ENCODE measurements around the gene KRT75. TPM values are rescaled to one million over a fixed set of nuclear protein-coding genes. Genes with fewer than 3 reads are reported as not detected.

KRT75 gene
- total RNA-seq, 1 donor from 2014 or later: 1.8 TPM

- no peaks in the 10 kb centered on the region for H3K27me3 ChIP-seq (ENCODE audit: control insufficient read depth, insufficient read depth, low read length)
- H3K36me3 ChIP-seq (ENCODE audit: control insufficient read depth, insufficient read depth, low read length): no peaks in the 10 kb centered on the region
- FAIRE-seq: no peak
- H3K4me3 ChIP-seq (ENCODE audit: low read depth, low read length): no peak overlapping the region
- DNase-seq (ENCODE audit: low read depth): no peak
- TF ChIP-seq, protein P1, sequence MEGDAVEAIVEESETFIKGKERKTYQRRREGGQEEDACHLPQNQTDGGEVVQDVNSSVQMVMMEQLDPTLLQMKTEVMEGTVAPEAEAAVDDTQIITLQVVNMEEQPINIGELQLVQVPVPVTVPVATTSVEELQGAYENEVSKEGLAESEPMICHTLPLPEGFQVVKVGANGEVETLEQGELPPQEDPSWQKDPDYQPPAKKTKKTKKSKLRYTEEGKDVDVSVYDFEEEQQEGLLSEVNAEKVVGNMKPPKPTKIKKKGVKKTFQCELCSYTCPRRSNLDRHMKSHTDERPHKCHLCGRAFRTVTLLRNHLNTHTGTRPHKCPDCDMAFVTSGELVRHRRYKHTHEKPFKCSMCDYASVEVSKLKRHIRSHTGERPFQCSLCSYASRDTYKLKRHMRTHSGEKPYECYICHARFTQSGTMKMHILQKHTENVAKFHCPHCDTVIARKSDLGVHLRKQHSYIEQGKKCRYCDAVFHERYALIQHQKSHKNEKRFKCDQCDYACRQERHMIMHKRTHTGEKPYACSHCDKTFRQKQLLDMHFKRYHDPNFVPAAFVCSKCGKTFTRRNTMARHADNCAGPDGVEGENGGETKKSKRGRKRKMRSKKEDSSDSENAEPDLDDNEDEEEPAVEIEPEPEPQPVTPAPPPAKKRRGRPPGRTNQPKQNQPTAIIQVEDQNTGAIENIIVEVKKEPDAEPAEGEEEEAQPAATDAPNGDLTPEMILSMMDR (IDR thresholded peaks at IDR 0.05; ENCODE audit: insufficient read depth, low read length, severe bottlenecking): no peak
These were observed 33.3 kb downstream of the KRT75 start for GRCh38 chr12:52400906-52401305.

GRCh38 chr12:52399756-52400155 lies 34.4 kb downstream of the KRT75 start:
- Histone ChIP-seq H3K27me3 (ENCODE audit: control insufficient read depth, insufficient read depth, low read length) (no peaks in the 10 kb centered on the region), H3K36me3 (ENCODE audit: control insufficient read depth, insufficient read depth, low read length) (no peaks in the 10 kb centered on the region), H3K4me3 (ENCODE audit: low read depth, low read length) (no peak overlapping the region)
- no peak for FAIRE-seq
- TF ChIP-seq, protein P1 (IDR thresholded peaks at IDR 0.05; ENCODE audit: insufficient read depth, low read length, severe bottlenecking): no peak
- DNase-seq (ENCODE audit: low read depth): no peak

DNA sequence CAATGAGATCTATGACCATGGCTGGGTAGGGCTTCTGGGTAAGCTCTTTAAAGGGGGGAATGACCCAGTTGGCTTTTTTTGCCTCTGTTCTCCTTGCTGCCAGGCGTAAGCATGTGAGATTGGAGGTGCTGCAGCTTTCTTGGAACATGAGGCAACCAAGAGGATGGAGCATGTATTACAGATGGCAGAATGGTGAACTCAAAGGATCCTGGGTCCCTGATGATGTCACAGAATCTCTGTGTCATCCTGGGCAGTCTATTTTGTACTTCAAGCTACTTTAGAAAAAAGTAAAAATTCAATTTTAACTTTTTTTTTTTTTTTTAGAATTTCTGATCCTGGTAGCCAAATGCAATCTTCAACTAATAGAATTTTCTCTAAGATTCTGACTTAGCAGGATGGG lies 36.0 kb downstream of the KRT75 start:
- DNase-seq (ENCODE audit: low read depth) (no peak), FAIRE-seq (no peak)
- H3K4me3 ChIP-seq (ENCODE audit: low read depth, low read length): no peak overlapping the region
- H3K27me3 ChIP-seq (ENCODE audit: control insufficient read depth, insufficient read depth, low read length): no peaks in the 10 kb centered on the region
- TF ChIP-seq, protein P1 (IDR thresholded peaks at IDR 0.05; ENCODE audit: insufficient read depth, low read length, severe bottlenecking): no peak
- H3K36me3 ChIP-seq (ENCODE audit: control insufficient read depth, insufficient read depth, low read length): no peaks in the 10 kb centered on the region

DNA sequence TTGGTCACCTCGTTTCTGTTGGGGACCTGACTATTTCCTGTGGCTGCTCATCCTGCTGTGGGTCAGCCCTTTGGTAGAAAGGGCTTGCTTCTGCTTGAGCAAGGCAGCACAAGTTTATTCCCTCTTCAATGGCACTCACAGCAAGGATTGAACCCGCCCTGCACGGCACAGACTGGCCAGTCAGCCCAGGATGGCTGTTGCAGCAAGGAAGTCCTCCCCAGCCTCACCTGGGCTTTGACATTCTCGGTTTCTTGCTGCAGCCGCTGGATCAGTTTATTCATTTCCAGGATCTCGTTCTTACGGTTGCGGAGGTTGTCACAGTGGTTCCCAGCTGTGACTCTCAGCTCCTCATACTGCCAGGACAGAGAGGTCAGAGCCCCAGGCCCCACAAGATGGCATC lies 37.5 kb downstream of the KRT75 start:
- Histone ChIP-seq H3K27me3 (ENCODE audit: control insufficient read depth, insufficient read depth, low read length) (no peaks in the 10 kb centered on the region), H3K4me3 (ENCODE audit: low read depth, low read length) (no peak overlapping the region), H3K36me3 (ENCODE audit: control insufficient read depth, insufficient read depth, low read length) (no peaks in the 10 kb centered on the region)
- no peak for DNase-seq (ENCODE audit: low read depth)
- peak; percentile 55 for FAIRE-seq
- TF ChIP-seq, protein P1 (IDR thresholded peaks at IDR 0.05; ENCODE audit: insufficient read depth, low read length, severe bottlenecking): no peak

- Histone ChIP-seq H3K4me3 (ENCODE audit: low read depth, low read length) (no peak overlapping the region), H3K36me3 (ENCODE audit: control insufficient read depth, insufficient read depth, low read length) (no peaks in the 10 kb centered on the region), H3K27me3 (ENCODE audit: control insufficient read depth, insufficient read depth, low read length) (no peaks in the 10 kb centered on the region)
- peak; percentile 35 for DNase-seq (ENCODE audit: low read depth)
- TF ChIP-seq, protein P1 (IDR thresholded peaks at IDR 0.05; ENCODE audit: insufficient read depth, low read length, severe bottlenecking): peak; percentile 72
- peak; percentile 18 for FAIRE-seq
These were observed 38.3 kb downstream of the KRT75 start for GRCh38 chr12:52395761-52396434.
